ENCODE data around the gene SPTBN1.

The SPTBN1 gene

DNA sequence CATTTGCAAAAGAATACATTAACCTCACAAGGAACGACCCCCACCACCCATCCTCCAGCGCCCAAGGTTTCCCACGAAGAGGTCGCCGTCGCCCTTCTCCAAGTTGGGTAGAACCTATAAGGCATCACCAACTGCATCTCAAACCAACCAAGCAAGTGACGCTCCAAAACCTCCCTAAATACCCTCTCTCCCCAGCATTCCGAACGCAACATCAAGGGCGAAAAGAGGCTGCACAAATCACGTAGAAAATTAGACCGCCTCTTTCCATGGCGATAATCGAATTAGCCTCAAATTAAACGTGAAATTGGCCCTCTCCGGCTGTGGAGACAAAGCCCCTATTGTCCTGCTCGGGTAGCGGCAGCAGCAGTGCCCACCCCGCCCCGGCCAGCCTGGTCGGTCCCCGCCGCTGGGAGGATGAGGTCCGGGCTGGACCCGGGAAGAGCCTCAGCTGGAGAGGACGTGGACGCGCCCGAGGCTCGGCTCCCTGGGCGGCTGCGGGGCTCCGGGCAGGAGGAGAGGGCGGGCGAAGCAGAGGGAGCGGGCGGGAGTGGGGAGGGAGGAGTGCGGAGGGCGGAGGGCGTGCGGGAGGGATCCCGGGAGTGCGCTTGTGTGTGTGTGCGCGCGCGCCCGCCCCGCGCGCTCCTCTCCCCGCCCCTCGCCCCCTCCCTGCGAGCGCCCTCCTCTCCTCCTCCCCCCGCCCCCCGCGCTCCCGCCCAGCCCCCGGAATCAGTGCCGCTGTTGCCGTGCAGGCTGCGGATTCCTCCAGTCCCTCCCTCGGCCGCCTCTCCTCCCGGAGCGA lies at the start of gene SPTBN1:
SPTBN1 (plus strand) TSS at position 765 of the 799 bp plus-strand sequence. CDS start 70,092 bp downstream, outside the sequence.
- peak; percentile 83 for DNase-seq (ENCODE audit: low read depth)

DNA sequence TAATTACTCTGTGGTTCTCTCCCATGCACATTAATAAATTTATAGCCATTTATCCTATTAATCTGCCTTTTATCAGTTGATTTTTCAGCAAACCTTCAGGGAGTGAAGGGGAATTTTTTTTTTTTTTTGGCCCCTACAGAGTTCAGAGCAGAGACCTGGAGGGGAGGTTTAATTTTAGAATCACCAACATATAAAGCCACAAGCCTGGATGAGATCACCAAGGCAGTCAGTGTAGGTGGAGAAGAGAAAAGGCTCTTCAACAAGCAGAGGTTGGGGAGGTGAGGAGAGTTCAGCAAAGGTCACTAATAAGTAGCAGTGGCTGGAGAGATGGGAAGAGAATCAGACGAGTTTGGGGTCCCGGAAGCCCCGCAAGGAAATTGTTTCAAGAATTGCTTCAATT lies 48.4 kb upstream of the SPTBN1 start:
- no peak for DNase-seq (ENCODE audit: low read depth)

DNA sequence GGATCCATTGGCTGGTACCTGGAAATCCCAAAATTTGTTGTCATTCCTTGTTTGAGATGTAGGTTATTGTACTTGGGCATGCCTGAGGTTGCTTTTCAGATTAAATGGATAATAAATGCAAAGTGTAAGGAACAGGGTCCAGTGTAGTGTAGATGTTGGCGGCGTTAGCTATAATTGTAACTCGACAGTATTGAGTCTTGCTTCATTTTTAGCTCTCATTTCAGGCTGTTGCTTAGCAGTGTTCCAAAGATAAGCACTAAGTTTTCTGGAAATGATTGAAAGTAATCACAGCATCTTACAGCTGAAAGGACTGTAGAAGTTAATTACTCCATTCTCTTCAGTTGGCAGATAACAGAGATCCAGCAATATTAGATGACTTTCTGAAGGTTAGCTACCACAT lies 47.8 kb upstream of the SPTBN1 start:
- DNase-seq (ENCODE audit: low read depth): no peak

DNA sequence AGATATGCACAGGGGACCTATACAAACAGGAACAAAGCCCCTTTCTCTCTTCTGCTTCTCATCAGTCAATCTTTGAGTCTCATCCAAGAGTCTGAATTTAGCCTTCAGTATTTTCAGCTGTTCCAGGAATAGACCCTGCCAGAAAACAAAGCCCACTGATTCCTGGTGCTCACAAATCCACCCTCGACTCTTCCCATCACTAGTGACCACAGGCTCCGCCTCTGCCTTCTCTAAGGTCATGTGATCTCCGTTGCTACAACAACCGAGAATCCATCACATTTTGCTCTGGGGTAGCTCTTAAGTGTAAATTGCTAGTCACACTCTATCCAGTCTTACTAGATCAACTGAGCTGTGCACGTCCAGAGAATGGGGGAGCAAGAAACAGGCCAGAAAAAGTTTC lies 46.4 kb upstream of the SPTBN1 start:
- DNase-seq (ENCODE audit: low read depth): no peak

DNA sequence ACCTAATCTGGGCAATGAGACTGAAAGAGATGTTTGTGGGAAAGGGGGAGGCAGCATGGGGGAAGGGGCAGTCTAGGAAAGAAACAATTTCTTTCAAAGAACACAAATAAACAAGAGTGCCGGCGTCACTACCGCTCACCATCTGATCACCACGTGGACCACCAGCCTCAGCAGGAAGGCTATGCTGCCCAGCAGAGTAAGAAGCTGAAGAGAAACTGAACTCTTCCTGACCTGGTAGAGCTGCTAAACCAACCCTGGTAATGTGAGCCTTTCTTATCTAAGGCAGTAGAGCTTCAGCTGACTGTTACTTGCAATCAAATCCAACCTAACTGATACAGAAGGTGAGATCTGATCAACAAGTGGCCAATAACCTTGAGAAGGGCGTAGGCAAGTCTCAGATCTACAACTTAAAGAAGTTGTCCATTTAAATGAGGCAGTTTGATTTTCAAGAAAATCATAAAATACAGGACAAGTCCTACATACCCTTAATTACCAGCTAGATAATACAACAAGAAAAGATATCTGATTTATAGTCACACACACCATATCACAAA lies 44.2 kb upstream of the SPTBN1 start:
- DNase-seq (ENCODE audit: low read depth): no peak

DNA sequence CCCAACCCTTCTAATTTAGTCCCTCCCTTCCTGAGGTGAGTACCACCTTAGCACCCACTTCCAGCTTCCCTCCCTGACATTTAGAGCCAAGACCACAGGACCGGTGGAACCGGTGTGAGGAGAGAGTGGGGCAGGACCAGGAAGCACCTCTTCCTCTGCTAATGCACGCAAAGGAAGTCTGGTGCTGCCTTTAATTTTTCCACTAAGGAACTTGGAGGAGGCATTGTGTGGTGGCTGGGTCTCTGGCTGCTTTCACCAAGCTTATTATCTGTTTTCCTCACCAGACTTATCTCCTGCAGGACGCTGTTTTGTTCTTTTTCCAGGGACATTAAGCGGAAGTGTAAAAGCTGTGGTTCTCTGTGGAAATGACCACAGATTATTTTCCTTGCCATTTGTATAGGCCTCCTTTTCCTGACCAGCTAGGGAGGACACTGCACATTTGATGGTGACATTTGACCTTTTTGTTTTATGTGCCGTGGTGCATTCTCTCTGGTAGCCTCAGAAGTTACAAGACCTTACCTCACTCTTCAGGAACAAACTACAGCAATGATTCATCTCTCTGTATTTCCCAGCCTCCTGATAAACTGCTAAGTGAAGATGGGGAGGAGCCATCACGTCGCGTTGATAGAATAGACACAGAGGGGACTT lies 39.8 kb upstream of the SPTBN1 start:
- no peak for DNase-seq (ENCODE audit: low read depth)

DNA sequence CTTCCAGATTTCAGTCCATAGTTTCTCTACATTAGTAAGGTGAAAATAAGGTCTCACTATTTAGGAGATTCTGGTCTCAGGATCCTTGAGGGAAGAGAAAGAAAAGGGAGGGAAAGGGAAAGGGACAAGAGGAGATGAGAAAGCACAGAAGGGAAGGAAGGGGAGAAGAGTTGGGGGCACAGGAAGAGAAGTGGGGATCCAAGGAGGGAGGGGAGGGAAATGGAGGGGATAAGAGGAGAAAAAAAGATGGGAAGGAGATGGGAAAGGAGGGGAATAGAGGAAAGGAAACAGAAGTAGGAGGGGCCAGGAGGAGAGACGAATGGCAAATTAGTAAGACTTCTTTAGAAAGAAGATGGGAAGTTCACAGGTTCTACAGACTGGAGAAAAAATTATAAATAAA lies 39.2 kb upstream of the SPTBN1 start:
- DNase-seq (ENCODE audit: low read depth): no peak

DNA sequence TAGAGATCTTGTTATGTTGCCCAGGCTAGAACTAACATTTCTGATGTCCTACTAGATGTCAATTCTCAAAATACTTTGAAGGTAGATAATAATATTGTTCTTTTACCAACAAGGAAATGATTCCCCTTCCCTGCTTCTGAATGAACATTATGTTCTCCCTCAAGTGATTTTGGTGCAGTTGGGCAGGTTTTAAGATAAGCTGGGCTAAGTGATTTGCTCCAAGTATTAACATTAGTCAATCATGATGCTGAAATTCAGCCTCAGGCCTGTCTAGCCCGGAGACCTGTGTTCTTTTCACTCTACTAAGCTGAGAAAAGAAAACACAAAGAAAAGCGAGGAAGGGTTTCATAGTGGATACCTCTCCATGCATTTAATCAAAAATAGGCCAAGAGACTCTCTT lies 38.5 kb upstream of the SPTBN1 start:
- no peak for DNase-seq (ENCODE audit: low read depth)

DNA sequence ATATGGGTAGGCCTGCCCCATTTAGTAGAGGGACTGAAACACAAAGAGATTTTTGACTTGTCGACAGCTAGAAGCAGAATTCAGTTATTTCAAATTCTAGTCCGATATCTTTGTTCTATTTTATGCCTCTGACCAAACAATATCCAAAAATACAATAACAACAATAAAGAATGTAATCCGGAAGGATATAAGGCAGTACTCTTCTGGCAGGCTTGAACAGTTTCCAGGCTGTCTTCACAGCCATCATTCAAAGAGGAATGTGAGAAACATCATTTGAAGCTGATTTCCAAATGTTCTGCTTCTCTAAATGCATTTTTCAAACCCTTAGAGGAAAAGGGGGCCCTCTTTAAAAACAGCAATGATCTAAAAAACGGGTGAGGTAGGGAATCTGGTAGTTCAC lies 36.7 kb upstream of the SPTBN1 start:
- no peak for DNase-seq (ENCODE audit: low read depth)

DNA sequence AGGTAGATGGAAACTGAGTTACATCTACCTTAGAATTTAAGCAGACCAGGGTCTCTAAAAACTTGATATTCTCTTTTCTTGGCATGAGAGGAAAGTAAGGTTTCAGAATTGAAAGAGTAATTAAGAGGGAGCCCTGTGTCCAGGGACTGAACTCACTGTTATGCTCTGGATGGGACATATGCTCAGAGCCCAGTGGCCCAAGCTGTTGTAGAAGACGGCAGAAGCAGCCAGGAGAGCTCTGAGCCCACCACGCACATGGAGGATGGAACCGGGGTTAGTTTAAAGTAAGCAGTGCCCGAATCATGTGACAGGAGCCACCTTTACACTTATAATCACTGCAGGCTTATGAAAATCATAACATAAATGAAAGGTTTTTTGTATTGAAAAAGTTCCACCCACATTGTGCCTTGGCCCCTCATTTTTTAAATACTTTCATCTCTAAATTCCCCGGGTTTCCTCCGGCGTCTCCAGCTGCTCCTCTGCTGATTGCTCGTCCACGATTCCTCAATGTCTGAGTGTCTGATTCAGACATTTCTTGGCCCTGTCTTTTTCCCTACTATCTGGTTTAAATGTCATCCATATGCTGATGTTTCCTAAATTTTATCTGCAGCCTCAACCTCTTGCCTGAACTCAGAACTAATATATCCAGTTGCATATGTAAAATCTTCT lies 36.1 kb upstream of the SPTBN1 start:
- DNase-seq (ENCODE audit: low read depth): no peak

DNA sequence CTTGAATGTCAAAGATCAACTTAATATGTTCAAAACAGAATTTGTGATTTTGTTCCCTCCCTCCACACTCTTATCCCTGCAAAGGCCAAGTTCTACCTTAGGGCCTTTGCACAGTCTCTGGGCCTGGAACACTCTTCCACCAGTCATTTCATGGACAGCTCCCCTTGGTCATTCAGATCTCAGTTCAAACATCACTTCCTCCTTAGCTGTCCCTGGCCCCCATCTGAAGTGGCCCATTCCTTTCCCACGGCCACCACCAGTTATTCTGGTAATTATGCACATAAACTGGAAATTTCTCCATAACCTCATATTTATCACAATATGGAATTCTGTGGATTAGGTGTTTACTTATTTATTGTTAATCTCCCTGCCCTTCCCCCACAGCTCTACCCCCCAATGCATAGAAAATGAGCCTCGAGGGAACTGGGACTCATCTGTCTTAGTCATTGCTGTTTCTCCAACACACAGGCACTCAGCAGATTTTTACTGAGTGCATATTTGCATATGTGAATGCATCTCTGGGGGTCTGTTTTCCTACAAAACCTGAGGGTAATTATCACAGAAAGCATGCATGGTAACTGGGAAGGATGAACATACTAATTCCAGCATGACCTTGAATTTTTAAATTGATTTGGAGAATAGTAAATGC lies 35.5 kb upstream of the SPTBN1 start:
- no peak for DNase-seq (ENCODE audit: low read depth)

DNA sequence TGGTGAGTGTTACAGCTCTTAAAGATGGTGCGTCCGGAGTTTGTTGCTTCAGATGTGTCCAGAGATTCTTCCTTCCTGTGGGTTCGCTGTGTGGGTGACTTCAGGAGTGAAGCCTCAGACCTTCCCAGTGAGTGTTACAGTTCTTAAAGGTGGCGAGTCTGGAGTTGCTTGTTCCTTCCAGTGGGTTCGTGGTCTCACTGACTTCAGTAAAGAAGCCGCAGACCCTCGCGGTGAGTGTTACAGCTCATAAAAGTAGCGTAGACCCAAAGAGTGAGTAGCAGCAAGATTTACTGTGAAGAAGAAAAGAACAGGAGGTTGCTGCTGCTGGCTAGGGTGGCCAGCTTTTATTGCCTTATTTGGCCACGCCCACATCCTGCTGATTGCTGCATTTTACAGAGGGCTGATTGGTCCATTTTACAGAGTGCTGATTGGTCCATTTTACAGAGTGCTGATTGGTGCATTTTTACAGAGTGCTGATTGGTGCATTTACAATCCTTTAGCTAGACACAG lies 34.0 kb upstream of the SPTBN1 start:
- no peak for DNase-seq (ENCODE audit: low read depth)

DNA sequence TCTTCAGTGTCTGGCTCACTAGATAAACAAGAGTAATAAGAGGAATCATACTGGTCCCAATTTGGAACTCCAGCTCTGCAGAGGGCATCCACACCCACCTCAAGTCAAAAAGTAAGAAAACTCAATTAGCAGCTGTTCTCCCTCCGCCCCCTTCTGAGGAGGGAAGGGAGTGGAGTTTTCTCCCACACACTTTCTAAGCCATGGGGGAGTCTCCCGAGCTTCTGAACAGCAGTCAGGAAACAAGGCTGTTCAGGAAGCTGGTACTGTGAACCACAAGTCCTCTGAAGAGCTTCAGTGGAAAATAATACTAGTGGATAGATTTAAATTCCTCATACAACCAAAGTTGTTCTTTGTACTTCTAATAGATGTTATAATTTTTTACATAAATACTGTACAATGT lies 32.9 kb upstream of the SPTBN1 start:
- DNase-seq (ENCODE audit: low read depth): no peak

DNA sequence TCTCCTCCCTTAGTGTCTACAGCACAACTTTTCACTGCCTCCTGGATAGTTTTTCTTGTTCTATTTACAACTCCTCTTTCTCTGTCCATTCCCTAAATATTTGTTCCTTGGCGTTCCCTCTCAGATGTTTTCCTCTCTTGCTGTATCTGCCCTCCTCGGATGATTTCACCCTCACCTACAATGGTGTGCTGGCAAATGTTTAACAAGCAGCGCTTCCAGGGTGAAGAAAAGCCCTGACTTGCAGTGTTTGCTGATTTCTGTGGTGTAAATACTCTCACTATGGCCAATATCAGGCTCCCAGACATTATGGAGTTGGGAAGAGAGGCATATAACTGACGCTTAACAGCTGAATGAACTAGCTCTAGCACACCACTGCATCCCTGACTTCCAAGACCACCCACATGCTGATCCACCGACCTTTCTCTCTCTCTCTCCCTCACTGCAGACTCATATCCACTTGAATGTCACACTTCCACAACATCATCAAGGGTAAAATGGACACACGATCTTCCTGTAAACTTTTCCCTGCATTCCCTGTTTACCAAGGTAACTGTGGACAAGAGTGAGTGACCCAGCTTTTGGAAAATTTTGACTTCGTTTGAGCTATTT lies 31.5 kb upstream of the SPTBN1 start:
- no peak for DNase-seq (ENCODE audit: low read depth)

DNA sequence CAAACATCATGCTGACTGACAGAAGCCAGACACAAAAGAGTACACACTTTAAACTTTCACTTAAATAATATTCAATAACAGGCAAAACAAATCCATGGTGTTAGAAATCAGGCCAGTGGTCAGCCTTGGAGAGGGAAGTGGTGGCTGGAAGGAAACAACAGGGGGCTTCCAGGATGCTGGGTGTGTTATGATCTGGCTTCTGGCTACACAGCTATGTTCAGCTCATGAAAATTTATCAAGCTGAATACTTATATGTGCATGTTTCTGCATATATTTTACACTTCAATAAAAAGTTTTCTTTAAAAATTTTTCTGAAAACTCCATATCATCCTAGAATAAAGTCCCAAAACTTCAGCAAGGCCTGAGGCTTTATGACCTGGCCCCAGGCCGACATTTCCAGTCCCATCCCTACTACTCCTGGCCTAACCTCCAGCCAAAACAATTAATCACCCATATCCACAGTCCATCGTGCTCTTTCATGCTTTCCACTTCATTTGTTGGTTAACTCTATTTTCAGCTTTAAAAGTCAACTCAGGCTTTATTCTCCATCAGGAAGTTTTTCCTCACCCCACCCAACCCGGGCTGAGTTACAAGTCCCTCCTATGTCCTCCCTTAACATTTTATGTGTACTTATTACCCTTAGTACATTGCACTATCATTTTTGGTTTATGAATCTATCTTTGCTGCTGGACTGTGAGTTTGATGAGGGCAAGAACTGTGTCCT lies 27.9 kb upstream of the SPTBN1 start:
- no peak for DNase-seq (ENCODE audit: low read depth)

DNA sequence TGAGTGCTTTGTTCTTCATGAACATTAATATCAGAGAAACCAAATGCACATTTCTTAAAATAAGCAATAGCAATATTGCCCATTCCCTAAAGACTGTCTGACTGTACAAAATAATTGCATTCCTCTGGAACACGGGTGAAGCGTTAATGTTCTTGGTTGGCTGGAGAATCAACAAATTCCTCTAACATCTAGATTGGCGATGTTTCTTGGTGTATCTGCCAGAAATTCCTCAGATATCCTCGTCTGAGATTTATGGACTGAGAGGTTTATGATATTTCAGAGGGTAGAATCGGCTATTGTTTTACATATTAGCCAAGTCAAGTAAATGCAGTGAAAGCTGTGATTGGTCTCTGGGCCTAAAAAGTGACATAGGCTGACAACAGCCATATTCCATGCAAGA lies 27.1 kb upstream of the SPTBN1 start:
- no peak for DNase-seq (ENCODE audit: low read depth)

DNA sequence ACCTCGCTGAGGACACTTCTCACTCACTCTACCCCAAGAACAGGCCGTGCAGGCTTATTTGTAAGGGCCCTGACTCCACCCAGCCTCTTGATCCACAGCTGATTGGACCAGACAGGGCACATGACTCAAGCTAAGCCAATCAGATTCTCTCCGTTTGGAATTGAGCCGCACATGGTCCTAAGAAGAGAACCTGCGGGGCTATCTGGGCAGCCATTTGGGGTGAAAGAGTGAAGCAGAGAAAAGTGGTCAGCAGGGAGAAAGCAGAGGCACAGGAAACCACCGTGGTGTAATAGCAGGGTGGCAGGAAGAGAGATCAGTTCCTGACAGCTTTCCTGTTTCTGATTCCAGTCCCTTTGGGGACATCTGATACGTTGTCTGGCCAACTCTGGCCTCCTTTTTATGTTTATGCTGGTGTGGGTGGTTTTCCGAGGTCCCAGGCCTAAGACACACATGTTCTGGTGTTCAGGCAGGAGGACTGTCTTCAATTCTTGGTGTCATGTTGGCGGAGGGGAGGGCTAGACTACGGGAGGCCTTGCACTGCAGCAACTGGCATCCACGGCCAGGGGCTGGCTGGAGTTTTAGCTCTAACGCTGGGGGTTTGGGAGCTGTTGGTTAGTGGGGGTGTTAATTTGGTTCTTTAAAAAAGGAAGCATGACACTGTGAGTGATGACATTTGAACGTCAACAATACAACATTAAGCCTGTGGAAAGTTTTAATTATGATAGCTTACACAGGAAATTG lies 26.1 kb upstream of the SPTBN1 start:
- DNase-seq (ENCODE audit: low read depth): no peak

DNA sequence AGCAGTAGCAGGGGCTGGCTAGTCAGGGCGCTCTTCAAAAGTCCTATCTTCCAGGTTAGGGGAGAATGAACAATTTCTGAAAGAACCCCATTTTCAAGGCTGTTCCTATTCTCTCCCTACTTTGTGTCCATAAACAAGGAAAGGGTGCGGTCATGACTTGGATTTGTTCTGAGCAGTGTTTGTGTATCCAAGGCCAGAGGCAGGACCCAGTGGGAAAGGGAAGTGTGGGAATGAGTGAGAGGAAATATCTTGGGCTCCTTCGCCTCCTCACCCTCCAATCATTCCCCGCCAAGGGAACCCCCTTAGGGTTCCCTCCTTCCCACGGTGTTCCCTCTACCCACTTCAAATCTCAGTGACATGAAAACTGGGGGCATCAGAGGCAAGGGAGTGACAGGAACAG lies 25.5 kb upstream of the SPTBN1 start:
- DNase-seq (ENCODE audit: low read depth): no peak

DNA sequence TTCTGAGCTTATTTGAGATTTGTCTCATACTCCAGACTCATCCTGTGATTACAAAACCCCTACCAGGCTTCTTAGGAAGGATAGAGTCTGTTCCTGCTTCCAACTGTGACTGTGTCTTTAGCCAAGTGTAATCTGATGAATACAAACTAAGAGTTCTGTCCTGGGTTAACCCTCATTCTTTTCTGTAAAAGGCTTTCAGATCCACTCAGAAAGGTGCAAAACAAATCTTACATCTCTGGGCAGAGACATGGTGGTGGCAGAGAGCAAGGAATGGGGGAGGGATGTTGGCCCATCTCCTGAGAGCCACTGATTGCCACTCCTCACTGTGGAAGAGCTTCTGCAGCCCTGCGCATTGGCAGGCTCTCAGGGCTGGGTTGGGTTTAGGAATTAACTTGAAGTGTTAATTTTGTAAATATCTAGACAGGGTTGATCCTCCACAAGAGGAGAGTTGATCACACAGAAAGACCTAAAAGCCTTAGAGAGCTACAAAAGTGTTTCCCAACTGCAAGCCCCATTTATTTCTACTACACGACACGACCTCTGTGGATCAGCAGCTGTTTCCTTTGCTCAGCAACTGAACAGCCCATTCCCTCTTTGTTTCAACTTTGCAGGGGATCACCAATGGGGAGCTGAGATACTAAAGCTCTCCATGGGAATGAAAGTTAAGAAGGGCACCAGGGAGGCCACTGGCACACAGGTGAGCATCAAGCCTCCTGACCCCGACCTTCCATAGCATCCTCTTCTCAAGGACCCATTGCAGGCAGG lies 23.7 kb upstream of the SPTBN1 start:
- DNase-seq (ENCODE audit: low read depth): no peak

DNA sequence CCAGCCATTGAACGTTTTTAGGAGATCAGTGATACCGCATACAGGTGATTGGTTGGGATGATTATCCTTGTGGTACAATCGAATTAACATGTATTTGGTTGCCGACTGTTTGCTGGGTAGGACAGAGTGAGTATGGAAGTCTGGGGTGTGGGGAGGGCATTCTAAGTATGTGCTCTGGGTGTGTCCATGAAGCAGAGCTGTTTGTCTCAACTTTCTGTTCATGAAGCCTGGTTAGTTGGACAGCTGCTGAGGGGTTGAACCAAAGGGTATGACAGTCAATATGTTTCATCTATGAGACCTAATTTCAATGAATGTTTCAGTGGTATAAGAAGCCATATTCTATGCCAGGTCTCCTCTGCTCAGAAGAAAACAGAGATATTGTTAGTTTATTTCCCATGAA lies 21.9 kb upstream of the SPTBN1 start:
- DNase-seq (ENCODE audit: low read depth): no peak

All from GM04504 (cell line).